GM12874 (cell line): ENCODE results near the gene SKA2.

Source experiments
- CTCF ChIP-seq: IDR thresholded peaks from 2 replicates; pipeline ENCODE4 v1.5.1; 2011; ENCODE audit warnings: low read depth, mild to moderate bottlenecking, control low read depth, low read length, moderate library complexity; ENCODE audit not compliant: insufficient read depth

The SKA2 gene

GRCh38 chr17:59181481-59181880 is 26.5 kb upstream of the SKA2 start:
- no peak for TF ChIP-seq CTCF

- TF ChIP-seq CTCF: no peak
Observed at GRCh38 chr17:59180626-59181025, 25.6 kb upstream of the SKA2 start.

GRCh38 chr17:59178266-59178985 is 23.4 kb upstream of the SKA2 start:
- no peak for TF ChIP-seq CTCF

GRCh38 chr17:59175076-59175475 is 20.1 kb upstream of the SKA2 start:
- no peak for TF ChIP-seq CTCF

- no peak for TF ChIP-seq CTCF
Observed at GRCh38 chr17:59174671-59175070, 19.7 kb upstream of the SKA2 start.

GRCh38 chr17:59172436-59173004 is 17.5 kb upstream of the SKA2 start:
- TF ChIP-seq CTCF: no peak

GRCh38 chr17:59167571-59168001 is 12.6 kb upstream of the SKA2 start:
- TF ChIP-seq CTCF: no peak
